Left lung (tissue), 10 donors: ENCODE results near the gene ERICH6B. TPM values are rescaled to one million over a fixed set of nuclear protein-coding genes. Genes with fewer than 3 reads are reported as not detected.

Experiments
- ATAC-seq: fragments of 200-7000 bp; cut with Tn5 transposase; one replicate; pipeline ENCODE4 v1.9.1; 2020; ENCODE audit warnings: moderate library complexity
- DNase-seq, 4 donors: peaks; one replicate each; pipeline ENCODE4 v3.0.0-alpha.2; 2013 to 2020
- H3K27ac ChIP-seq, 2 donors: fragments of 200-600 bp; sonication (generic) in 1 of 2; one replicate each; pipeline versions ENCODE4 v1.5.0 to v1.8.0; 2020 to 2021
- H3K27me3 ChIP-seq, 2 donors: fragments of 200-600 bp; sonication (generic) in 1 of 2; one replicate each; pipeline versions ENCODE4 v1.5.0 to v1.8.0; 2020 to 2021
- H3K36me3 ChIP-seq, 2 donors: fragments of 200-600 bp; sonication (generic) in 1 of 2; one replicate each; pipeline versions ENCODE4 v1.5.0 to v1.8.0; 2020 to 2021
- H3K4me1 ChIP-seq, 2 donors: fragments of 200-600 bp; one replicate each; pipeline ENCODE4 v1.8.0; 2021
- H3K4me3 ChIP-seq, 2 donors: fragments of 200-600 bp; sonication (generic) in 1 of 2; one replicate each; pipeline versions ENCODE4 v1.5.0 to v1.8.0; 2020 to 2021; ENCODE audit warnings: mild to moderate bottlenecking in 1 of 2
- H3K9me3 ChIP-seq, 2 donors: fragments of 200-600 bp; sonication (generic) in 1 of 2; one replicate each; pipeline versions ENCODE4 v1.5.0 to v1.8.0; 2020 to 2021
- intact Hi-C, 2 donors: fragments of 100-400 bp; cut with DNase I; formaldehyde crosslinking; loops; one replicate each; pipeline versions ENCODE4 v1.11.2 to v1.14.2; 2022
- polyA plus RNA-seq, 6 donors: library from polyadenylated mRNA; unstranded; fragments of 120-200 nt; gene quantifications; one replicate each; pipeline ENCODE4 v1.2.1, GENCODE V29; 2013; ENCODE audit not compliant: insufficient read length in 6 of 6
- total RNA-seq, 2 donors: library from RNA; stranded (reverse); fragmentation: NEBNext Ultra II Directional; extraction: Animal tissue kit (Norgen Biotek cat#: 25700); gene quantifications; one replicate each; pipeline ENCODE4 v1.2.1, GENCODE V29; 2021
- TF ChIP-seq, protein P1 (sequence below), 2 donors: fragments of 200-600 bp; sonication (generic) in 1 of 2; IDR thresholded peaks; one replicate each; pipeline versions ENCODE4 v1.5.0 to v1.8.0; 2021; ENCODE audit warnings: antibody characterized with exemption in 2 of 2
- donor health status: DM: no; HTN: yes; CAD: no.
- donor health status: DM: no; HTN: no; CAD: no.

ERICH6B gene
- total and polyA plus RNA-seq, 8 donors = 1.5 to 4.1 (median 3.1) TPM; not detected in 2

DNA sequence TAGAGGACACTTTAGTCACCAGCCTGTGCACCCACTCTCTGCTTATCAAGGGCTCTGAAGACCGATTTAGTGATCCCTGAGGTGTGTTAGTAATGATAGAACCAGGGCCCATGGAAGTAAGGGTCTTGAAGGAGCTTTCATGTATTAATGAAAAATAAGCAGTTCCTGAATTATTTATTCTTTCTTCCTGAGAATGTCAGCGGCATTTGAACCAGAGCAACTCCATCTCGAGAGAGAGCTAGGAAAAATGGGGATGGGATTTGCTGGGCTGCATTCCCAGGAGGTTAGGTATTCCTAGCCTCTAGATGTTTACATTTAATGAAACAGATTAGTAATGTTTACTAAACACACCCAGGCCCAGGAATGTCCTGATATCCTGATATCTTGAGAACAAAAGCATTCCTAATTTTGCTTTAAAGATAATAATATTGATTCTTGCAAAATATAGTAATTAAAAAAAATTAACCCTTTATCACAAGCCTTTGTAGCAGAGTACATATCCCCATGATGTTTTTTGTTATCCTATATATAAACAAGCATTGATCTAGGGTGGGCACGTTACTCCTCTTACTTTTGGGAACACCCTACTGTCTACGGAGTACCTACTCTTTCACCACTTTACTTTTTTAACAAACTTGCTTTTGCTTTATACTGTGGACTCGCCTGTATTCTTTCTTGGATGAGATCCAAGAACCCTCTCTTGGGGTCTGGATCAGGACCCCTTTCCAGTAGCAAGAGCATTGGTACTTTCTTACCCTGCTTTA, 87.7 kb downstream of the ERICH6B start:
- ATAC-seq = peak; percentile 88
- Histone ChIP-seq H3K27me3 (no peaks in the 10 kb centered on the region), H3K9me3 (no peaks in the 10 kb centered on the region), H3K27ac (peak overlapping the region; percentile 9 to 64), H3K4me1 (peaks cover 0 to 6% of the 10 kb centered on the region in 2 donors), H3K4me3 (no peak overlapping the region), H3K36me3 (peaks cover 0 to 89% of the 10 kb centered on the region in 2 donors)
- intact Hi-C loops = no loop called here
- TF ChIP-seq, protein P1, sequence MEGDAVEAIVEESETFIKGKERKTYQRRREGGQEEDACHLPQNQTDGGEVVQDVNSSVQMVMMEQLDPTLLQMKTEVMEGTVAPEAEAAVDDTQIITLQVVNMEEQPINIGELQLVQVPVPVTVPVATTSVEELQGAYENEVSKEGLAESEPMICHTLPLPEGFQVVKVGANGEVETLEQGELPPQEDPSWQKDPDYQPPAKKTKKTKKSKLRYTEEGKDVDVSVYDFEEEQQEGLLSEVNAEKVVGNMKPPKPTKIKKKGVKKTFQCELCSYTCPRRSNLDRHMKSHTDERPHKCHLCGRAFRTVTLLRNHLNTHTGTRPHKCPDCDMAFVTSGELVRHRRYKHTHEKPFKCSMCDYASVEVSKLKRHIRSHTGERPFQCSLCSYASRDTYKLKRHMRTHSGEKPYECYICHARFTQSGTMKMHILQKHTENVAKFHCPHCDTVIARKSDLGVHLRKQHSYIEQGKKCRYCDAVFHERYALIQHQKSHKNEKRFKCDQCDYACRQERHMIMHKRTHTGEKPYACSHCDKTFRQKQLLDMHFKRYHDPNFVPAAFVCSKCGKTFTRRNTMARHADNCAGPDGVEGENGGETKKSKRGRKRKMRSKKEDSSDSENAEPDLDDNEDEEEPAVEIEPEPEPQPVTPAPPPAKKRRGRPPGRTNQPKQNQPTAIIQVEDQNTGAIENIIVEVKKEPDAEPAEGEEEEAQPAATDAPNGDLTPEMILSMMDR (IDR thresholded peaks at IDR 0.05) = no peak
- no peak for DNase-seq

DNA sequence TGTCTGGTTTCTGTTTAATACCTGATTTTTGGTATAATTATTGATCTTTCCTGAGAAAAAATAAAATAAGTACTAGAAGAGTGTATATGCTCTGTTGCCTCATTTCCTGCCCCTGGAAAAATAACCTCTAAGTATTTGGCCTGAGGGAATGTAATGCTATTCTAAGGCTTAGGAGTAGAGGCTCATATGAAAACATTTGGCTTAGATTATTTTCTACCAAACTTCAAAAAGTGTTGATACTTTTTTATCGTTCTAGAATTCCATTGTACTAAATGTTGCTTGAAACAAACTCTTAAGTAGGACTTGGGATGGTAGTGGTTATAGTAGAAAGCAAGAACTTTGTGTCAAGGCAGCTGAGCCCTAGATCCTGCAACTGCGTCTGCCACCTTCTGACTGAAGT, 93.0 kb downstream of the ERICH6B start:
- peaks cover 0 to 88% of the 10 kb centered on the region in 2 donors for H3K36me3 ChIP-seq
- no peak overlapping the region for H3K27ac ChIP-seq
- H3K27me3 ChIP-seq = no peaks in the 10 kb centered on the region
- no peak overlapping the region for H3K4me3 ChIP-seq
- ATAC-seq (no peak), DNase-seq (no peak)
- intact Hi-C loops = no loop called here
- no peaks in the 10 kb centered on the region for H3K4me1 ChIP-seq
- TF ChIP-seq, protein P1 (IDR thresholded peaks at IDR 0.05) = no peak
- H3K9me3 ChIP-seq = no peaks in the 10 kb centered on the region

DNA sequence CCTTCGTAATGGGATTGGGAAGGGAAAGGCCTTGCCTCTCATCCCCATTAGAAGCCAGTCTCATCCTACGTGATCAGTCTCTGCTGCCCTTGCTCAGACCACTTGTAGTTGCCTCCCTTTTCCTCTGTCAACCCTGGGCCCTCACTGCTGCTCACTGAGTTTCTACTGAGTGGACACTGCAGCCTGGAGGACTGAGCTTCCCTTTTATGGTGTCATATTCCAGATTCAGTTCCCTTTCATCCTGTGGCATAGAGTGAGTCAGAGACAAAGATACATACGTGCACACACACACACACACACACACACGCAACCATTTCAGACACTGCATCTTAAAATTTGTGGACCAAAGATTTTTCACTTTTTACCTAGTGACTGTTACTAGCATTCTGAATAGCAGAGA, 94.2 kb downstream of the ERICH6B start:
- Histone ChIP-seq H3K36me3 (peaks cover 0 to 89% of the 10 kb centered on the region in 2 donors), H3K27ac (no peak overlapping the region), H3K4me1 (no peaks in the 10 kb centered on the region), H3K4me3 (no peak overlapping the region), H3K27me3 (no peaks in the 10 kb centered on the region), H3K9me3 (no peaks in the 10 kb centered on the region)
- ATAC-seq = peak; percentile 79
- intact Hi-C loops = no loop called here
- TF ChIP-seq, protein P1 (IDR thresholded peaks at IDR 0.05) = no peak
- DNase-seq = no peak

DNA sequence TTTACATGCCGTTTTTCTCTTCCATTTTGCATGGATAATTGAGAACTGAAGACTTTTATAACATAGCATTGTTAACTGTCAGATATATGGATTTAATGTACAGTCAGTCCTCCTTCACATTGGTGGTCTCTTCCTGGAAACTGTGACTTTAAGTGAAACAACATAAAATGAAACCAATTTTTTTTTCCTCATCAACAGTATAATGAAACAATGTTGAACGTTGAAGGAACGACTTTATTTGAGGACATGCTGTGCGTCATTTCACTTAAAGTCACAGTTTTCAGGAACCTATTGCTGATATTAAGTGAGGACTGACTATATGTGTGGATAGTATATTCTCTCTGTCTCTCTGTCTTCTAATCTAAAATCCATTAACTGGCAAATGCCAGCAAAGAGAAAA, 96.0 kb downstream of the ERICH6B start:
- H3K9me3 ChIP-seq = no peaks in the 10 kb centered on the region
- H3K36me3 ChIP-seq = peaks cover 0 to 93% of the 10 kb centered on the region in 2 donors
- TF ChIP-seq, protein P1 (IDR thresholded peaks at IDR 0.05) = no peak
- no peaks in the 10 kb centered on the region for H3K27me3 ChIP-seq
- intact Hi-C loops = no loop called here
- no peak overlapping the region for H3K4me3 ChIP-seq
- no peak overlapping the region for H3K27ac ChIP-seq
- no peak for ATAC-seq
- no peak for DNase-seq
- no peaks in the 10 kb centered on the region for H3K4me1 ChIP-seq

DNA sequence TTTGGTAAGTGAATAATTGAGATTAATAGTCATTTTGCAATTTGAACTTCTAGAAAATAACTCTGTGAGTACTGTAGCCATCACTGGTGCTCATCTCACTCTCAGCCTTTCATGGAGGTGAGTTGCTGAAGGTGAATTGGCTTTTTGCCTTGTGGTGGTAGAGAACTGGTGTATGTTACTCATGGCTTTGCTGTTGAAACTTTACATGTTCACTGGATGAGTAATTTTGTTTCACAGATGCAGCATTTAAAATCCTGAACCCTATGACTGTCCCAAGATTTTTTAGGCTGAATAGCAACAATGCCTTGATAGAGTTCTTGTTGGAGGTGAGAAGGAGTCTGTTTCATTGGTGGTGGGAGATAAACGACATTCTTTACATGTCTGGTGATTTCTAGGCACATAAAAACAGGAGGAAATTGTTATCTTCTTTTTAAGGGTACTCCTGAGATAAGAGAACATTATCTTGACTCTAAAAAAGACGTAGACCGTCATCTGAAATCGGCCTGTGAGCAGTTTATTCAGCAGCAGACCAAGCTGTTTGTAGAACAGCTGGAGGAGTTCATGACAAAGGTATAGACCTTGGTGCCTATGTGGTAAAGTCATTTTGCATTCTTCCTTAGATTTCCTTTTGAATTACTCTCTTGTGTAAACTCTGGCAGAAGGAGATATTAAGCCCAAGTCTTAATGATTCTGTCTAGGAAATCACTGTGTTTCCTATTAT, 96.9 kb downstream of the ERICH6B start:
- DNase-seq (no peak), ATAC-seq (no peak)
- Histone ChIP-seq H3K4me1 (no peaks in the 10 kb centered on the region), H3K4me3 (no peak overlapping the region), H3K27me3 (no peaks in the 10 kb centered on the region), H3K9me3 (no peaks in the 10 kb centered on the region), H3K27ac (no peak overlapping the region), H3K36me3 (peaks cover 0 to 96% of the 10 kb centered on the region in 2 donors)
- TF ChIP-seq, protein P1 (IDR thresholded peaks at IDR 0.05) = no peak
- intact Hi-C loops = no loop called here
